ENCODE measurements around the gene NCOA3.

- no peak for TF ChIP-seq CTCF (IDR thresholded peaks at IDR 0.05)
- no peak for TF ChIP-seq POLR2AphosphoS5 (IDR thresholded peaks at IDR 0.05)
Measured at GRCh38 chr20:47561603-47562583, 60.2 kb downstream of the NCOA3 start.
